Activated CD4-positive, CD25-positive, alpha-beta regulatory T cell treated with anti-CD3 and anti-CD28 coated beads, Interleukin-2, amount 50 U/mL, for 24 hours (primary cell): ENCODE measurements around the gene SFRP2.

Experiments used
- ATAC-seq, 2 donors: fragments of 150-1000 bp; cut with Tn5 transposase; one replicate each; pipeline ENCODE4 v1.10.0; 2021; ENCODE audit warnings: mild to moderate bottlenecking in 1 of 2, moderate library complexity in 1 of 2

Gene SFRP2

GRCh38 chr4:153792618-153793247 lies 3.9 kb upstream of the SFRP2 start:
- no peak for ATAC-seq

GRCh38 chr4:153791746-153792617 lies 3.1 kb upstream of the SFRP2 start:
- no peak for ATAC-seq

GRCh38 chr4:153790962-153791551 lies 2.2 kb upstream of the SFRP2 start:
- peak in 1 of 2 donors; percentile 37 for ATAC-seq

GRCh38 chr4:153790500-153790865 lies 1.6 kb upstream of the SFRP2 start:
- ATAC-seq: no peak

- no peak for ATAC-seq
Measured at GRCh38 chr4:153789741-153790499, 1.0 kb upstream of the SFRP2 start.

- no peak for ATAC-seq
Measured at GRCh38 chr4:153788051-153788412, 851 bp downstream of the SFRP2 start.

- no peak for ATAC-seq
Measured at GRCh38 chr4:153787575-153787974, 1.3 kb downstream of the SFRP2 start.

GRCh38 chr4:153787061-153787560 lies 1.8 kb downstream of the SFRP2 start:
- ATAC-seq: no peak

GRCh38 chr4:153785910-153786721 lies 2.8 kb downstream of the SFRP2 start:
- ATAC-seq: no peak

- ATAC-seq: no peak
Measured at GRCh38 chr4:153784166-153784699, 4.7 kb downstream of the SFRP2 start.

GRCh38 chr4:153782581-153782980 lies 6.3 kb downstream of the SFRP2 start:
- no peak for ATAC-seq

- no peak for ATAC-seq
Measured at GRCh38 chr4:153781717-153782416, 7.0 kb downstream of the SFRP2 start.

- no peak for ATAC-seq
Measured at GRCh38 chr4:153781280-153781679, 7.6 kb downstream of the SFRP2 start.

GRCh38 chr4:153780876-153781275 lies 8.0 kb downstream of the SFRP2 start:
- ATAC-seq: no peak

GRCh38 chr4:153780221-153780620 lies 8.7 kb downstream of the SFRP2 start:
- no peak for ATAC-seq

GRCh38 chr4:153778383-153778782 lies 10.5 kb downstream of the SFRP2 start:
- no peak for ATAC-seq

- no peak for ATAC-seq
Measured at GRCh38 chr4:153777421-153777820, 11.5 kb downstream of the SFRP2 start.

GRCh38 chr4:153776601-153777000 lies 12.3 kb downstream of the SFRP2 start:
- no peak for ATAC-seq

GRCh38 chr4:153773236-153773690 lies 15.6 kb downstream of the SFRP2 start:
- no peak for ATAC-seq

- ATAC-seq: no peak
Measured at GRCh38 chr4:153771046-153771445, 17.8 kb downstream of the SFRP2 start.

GRCh38 chr4:153766758-153767157 lies 22.1 kb downstream of the SFRP2 start:
- no peak for ATAC-seq
